HG03521 (cell line): ENCODE measurements around the gene PTGDR.

Source experiments
- ATAC-seq: cut with Tn5 transposase; IDR thresholded peaks from one replicate; pipeline ENCODE4 v1.9.1; 2021; ENCODE audit warnings: mild to moderate bottlenecking, moderate library complexity; ENCODE audit not compliant: unreplicated experiment

Gene PTGDR

GRCh38 chr14:52267501-52268278 is at the start of gene PTGDR:
Gene PTGDR, plus strand, starts transcription at chr14:52267698. Its CDS starts 117 bp downstream, at chr14:52267815.
- ATAC-seq: no peak

DNA sequence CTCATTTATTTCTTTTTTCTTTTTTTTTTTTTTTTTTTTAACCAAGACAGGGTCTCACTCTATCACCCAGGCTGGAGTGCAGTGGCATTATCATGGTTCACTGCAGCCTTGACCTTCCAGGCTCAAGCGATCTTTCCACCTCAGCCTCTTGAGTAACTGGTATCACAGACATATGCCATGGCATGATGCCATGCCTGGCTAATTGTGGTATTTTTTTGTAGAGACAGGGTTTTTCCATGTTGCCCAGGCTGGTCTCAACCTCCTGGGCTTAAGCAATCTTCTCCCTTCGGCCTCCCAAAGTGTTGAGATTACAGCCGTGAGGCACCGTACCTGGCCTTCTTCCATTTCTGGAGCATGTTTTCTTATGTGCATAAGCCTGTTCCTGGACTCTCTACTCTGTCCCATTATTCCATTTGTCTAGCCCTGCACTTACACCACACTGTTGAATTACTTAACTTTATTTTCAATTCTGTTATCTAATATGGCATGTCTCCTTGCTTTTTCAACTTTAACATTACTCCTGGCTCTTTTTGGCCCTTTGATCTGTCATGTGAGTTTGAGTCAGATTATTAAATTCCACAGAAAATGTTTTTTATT is 47.9 kb upstream of the PTGDR start:
- ATAC-seq: no peak

DNA sequence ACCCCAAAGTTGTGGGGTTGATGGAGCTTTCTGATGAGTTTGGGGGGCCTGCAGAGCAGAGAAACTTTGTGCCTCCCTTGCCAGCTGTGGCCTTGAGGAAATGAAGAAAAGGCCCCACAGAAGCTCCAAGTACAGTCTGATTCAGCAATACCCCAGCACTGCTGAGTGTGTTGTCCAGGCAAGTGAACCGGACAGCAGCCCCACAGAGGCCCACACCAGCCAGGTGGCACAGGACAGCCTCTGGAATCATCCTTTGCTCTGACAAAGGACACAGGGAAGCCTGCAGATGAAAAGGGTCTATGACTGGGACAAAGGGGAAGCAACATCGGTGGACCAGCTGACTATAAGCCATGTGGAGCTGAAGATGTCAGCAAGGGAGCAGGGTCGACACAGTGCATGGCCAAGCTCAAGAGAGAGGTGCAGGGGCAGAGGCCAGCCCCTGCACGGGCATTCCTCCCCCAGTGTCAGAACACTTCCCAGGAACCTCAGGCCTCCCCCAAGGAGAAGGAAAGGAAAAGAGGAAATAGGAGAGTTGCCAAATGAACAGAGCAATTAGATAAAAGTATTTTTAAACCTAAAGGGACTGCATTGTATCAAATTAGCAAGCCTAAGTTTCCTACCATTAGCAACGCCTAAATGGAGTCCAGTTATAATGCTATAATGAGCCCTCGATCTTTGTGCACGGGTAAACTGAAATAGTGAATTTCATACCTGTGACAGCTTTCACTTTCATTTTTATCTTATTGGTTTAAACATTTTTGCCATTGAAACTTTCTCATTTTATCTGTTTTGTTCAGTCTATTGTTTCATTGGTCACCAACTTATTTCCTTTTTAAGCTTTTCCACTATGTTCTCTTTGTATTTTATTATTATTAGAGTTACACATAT is 46.3 kb upstream of the PTGDR start:
- no peak for ATAC-seq

DNA sequence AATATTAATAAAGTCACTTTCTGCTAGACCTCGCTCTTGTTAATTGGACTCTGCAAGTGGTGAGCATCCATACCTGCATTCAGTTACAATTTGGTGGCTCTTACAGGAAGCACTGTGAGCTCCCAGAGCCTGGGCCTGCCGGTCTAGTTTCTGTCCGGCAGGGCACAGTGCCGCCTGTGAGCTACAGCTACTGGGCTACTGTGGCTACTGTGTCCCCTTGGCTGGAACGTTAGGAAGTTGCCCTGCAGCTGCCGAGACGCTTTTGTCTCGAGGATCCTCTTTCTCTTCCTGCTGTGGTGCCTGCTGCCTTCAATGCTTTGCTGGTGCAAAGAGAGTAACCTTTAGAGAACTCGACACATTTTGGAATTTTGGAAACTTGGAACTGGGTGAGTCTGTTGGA is 44.6 kb upstream of the PTGDR start:
- no peak for ATAC-seq

GRCh38 chr14:52227619-52228222 is 39.8 kb upstream of the PTGDR start:
- ATAC-seq: no peak

DNA sequence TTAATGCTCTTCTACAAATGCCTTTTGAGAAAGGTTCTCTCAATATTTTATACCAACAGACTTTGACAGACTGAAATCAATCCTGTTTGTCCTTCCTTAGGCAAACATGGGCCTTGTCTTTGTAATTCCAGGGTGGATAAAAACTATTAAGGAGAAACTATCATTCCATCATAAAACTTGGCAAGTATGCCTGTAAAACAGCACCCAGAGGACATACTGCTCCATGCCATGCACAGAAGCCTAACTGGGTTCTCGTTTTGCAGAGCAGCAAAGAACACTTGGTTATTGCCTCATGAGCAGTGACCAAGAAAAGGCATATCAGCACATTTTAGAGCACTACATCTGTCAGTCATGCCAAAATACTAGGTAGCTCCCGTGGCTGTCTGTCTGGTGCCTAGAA is 33.8 kb upstream of the PTGDR start:
- ATAC-seq: no peak

DNA sequence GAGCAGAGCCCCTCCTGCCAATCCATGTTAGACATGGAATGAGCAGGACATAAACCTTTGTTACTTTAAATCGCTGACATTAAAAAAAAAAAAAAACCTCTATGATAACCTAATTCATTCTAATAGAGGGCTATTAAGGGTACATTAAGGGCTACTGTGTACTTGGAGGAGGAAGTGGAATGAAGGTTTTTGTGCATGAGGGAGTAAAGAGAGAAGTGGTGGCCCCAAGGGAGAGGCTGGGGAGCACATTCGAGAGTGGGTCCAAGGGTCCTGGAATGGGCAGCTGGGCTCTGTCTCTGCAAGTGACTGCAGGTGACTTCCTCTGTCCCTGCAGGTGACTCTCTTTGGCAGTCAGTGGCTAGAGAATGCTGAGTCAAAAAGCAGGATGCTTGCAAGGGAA is 32.1 kb upstream of the PTGDR start:
- no peak for ATAC-seq

DNA sequence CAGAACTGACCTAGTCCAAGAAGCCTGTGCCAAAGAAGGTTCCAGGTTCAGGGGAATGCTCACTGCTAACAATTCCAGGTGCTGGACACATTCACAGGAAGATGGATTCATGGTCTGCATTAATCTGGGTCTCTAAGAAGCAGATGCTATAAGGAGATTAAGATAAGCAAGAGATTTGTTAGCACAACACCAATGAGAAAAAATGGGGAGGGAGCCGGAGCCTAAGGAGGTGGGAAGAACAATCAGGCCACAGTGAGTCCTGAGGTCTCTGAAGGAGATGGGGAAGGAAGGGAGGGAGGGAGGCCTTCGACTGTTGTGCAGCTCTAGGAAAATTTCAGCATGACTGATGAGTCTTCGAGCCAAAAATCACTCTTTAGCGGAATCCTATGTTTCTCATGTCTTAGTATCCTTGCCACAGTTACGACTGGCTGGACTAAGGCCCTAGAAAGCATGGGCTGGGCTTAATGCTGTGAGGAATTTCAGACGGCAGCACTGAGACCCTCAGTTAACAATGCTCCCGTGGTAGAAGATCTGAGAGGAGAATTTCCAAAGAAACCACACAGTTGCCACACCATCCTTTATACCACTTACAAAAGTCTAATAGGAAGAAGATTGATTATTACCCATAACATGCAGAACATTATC is 31.5 kb upstream of the PTGDR start:
- no peak for ATAC-seq

DNA sequence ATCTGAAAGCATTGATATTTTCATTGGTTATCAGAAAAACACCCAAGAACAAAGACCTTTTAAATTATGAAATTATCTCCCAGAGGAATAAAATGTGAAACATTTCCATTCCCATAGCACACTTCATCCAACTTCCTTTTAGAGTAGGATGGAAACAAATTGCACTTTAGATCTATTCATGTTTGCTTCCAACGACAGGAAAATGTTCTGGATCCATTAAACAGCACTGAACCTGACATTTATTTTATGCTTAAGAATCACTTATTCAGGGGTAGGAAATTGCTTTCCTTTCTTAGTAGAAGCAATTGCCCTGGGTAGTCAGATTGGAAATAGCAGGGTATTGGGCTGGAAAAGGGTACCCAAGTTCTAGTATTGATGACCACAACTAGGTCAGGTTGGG is 28.8 kb upstream of the PTGDR start:
- ATAC-seq: no peak

DNA sequence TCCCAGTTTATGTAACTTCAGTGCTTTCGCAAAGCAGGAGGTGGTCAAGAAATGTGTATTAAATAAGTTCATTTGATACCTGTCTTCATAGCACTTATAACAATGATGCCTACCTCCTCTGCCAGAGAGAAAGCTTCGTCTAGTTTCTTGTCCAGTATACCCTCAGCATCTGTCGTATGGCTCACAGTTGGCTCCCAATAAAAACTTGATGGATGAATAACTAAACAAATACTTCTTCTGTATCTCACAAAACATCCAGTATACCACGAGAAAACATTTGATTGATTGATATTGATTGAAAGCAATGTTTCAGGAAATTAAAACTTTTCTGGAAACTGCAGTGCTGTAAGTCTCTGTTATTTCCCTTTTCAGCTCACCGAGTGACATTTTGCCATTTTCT is 26.9 kb upstream of the PTGDR start:
- ATAC-seq: no peak

DNA sequence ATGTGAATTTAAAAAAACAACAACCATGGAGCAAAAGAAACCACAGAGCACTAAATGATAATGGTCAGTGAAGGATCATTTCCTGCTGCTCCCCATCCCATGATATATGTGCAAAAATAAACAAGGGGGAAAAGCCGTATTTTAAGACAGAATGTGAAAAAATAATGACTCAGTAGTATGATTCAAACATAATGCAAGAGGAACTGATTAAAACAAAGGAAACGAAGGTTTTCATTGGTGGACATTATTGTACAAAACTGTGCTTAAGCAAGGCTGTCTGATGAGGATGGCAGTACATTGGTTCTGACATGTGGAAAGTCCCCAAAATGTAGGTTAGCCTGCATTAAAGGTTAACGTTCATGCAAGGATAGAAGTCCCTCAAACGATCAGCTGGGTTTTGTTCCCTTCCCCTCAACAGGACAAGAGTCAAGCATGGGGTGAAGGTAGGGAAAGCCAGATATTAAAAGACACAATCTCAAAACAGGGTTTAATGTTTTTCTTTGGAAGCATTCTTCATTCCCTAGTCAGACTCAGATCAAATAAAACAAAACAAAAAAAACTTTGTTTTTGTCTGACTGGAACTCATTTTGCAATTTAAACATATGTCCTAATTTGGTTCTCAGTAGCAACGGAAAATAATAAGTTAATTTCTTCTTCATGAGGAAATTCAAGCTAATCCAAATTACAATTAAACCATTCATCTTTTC is 26.3 kb upstream of the PTGDR start:
- ATAC-seq: no peak

DNA sequence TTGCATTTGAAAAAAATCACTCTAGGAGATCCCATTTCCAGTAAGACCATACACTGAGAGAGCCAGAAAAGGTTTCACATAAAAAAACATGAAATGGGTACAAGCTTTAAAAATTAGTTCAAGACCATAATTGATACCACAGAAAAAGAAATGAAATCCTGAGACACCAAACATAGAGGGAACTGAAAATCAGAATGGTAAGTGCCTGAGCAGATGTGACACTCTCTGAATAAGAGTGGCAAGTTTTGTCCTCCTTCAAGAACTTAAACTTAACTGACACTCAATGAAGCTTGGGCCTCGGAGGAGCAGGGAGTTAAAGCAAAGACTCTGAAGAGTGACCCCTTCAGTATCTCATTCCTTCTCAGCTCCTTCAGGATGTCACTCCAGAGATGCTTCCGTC is 23.2 kb upstream of the PTGDR start:
- peak; percentile 75 for ATAC-seq

GRCh38 chr14:52244997-52245396 is 22.5 kb upstream of the PTGDR start:
- ATAC-seq: peak; percentile 69

DNA sequence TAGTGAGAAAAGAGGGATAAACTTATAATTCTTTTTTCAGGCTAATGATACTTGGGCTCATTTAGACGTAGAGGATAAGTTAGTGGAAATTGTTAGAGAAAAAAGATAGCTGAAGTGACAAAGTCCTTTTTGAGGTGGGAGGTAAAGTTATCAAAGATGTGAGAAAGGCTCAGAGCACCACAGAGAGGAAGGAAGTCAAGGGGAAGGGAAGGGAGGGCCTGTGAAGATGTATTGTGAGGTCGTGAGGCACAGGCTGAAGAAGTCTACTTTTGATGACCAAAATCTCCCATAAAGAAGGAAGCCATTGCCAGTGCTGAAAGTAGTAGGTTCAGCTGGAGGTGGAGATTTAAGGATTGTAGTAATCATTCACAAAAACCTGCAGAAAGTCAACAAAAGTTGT is 19.4 kb upstream of the PTGDR start:
- ATAC-seq: no peak

- no peak for ATAC-seq
Measured at GRCh38 chr14:52251724-52252123, 15.8 kb upstream of the PTGDR start.

- ATAC-seq: no peak
Measured at GRCh38 chr14:52253503-52253902, 14.0 kb upstream of the PTGDR start.

DNA sequence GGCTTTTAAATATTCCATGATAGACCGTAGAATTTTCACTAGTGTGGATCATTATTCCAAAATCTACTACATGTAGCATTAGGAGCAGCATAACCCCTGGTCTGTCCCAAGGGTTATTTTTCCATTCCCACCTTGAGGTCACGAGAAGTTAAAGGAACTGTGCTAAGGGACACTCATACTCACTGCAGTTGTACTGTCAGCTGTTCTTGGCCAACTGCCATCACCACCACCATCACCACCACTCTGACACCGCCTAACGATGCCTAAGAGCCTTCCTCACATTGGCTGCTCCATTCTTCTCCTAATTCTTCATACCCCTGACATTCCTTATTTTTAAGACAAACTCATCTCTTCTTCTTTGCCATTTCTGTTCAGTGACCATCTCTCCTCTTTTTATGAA is 13.4 kb upstream of the PTGDR start:
- ATAC-seq: no peak

DNA sequence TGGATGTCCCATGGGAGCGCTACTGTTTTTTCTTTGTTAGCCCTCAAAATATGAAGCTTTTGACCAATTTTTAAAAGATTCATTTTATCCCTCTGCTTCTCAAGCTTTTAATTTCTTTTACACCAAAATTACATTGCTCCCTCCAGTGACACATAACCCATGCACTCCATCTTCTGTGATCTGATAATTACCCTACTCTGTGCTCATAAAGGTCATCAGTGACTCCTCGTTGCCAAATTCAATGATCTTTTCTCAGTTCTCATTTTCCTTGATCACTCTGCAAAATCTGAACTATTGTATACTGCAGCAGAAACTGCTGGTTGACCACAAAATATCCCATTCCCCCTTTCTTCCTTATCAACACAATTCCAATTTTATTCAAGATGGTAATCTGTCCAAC is 8.7 kb upstream of the PTGDR start:
- no peak for ATAC-seq

DNA sequence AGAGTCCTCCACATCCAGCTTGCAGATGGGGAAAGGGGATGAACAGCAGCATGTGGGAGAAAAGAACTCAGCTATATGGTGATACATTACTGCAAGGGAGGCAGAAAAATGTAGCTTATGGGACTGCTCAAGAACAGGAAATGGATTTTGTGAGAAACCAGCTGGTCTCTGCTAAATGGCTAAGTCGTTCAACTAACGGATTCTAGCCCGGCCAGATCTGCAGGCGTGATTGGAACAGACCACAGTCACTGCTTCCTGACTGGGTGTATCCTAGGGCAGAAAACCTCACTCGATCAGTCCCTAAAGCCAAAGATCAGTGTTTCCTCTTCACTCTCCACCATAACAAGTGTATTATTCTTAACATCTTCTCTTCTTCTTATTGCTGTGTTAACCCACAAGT is 8.1 kb upstream of the PTGDR start:
- no peak for ATAC-seq

GRCh38 chr14:52262600-52262999 is 4.9 kb upstream of the PTGDR start:
- ATAC-seq: no peak
